Esophagus squamous epithelium (tissue), 4 donors: ENCODE results near the gene TEAD1.

Source experiments
- POLR2A ChIP-seq, 4 donors: fragments of 450-650 bp; IDR thresholded peaks; one replicate each; pipeline ENCODE4 v1.6.1; 2017; ENCODE audit warnings: antibody characterized with exemption in 4 of 4, mild to moderate bottlenecking in 4 of 4, moderate library complexity in 3 of 4
- TF ChIP-seq, protein P1 (sequence below), 6 experiments: fragments of 450-650 bp in 4 of 6; fragments of 200-600 bp in 2 of 6; sonication (generic) in 2 of 6; IDR thresholded peaks; one replicate each; pipeline ENCODE4 v1.5.1; 2016 to 2019; ENCODE audit warnings: antibody characterized with exemption in 6 of 6, mild to moderate bottlenecking in 4 of 6, moderate library complexity in 4 of 6

DNA sequence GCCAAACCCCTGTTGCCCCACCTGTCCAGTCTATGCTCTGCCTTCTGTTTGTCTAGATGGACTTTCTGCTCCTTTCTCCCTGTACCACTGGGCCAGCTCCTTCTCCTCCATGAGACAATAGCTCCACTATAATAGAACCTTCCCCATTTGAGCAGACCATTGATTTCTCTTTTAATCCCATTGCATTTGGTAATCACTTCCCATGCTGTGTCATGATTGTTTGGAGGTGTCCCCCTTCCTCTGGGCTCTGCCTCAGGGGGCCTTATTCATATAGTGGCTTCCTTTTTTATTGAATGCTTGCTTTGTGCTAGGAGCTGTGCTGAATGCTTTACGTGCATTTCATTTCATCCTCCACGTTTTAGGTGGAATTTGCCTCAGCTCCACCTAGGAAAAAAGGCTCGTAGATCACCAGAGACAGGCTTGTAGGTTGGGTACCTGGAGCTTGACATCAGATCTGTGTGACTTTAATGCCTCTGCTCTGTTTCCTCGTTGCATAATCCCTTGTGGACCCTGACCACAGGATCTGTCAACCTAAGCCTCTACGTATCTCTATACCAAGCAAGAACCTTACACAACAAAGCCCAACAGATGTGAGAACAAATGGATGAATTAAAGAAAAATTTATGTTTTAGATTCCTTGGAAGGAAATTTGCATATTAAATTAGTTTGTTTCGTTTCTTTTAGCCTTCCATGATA lies 228.7 kb downstream of the TEAD1 start:
- TF ChIP-seq, protein P1, sequence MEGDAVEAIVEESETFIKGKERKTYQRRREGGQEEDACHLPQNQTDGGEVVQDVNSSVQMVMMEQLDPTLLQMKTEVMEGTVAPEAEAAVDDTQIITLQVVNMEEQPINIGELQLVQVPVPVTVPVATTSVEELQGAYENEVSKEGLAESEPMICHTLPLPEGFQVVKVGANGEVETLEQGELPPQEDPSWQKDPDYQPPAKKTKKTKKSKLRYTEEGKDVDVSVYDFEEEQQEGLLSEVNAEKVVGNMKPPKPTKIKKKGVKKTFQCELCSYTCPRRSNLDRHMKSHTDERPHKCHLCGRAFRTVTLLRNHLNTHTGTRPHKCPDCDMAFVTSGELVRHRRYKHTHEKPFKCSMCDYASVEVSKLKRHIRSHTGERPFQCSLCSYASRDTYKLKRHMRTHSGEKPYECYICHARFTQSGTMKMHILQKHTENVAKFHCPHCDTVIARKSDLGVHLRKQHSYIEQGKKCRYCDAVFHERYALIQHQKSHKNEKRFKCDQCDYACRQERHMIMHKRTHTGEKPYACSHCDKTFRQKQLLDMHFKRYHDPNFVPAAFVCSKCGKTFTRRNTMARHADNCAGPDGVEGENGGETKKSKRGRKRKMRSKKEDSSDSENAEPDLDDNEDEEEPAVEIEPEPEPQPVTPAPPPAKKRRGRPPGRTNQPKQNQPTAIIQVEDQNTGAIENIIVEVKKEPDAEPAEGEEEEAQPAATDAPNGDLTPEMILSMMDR (IDR thresholded peaks at IDR 0.05): no peak
- no peak for TF ChIP-seq POLR2A (IDR thresholded peaks at IDR 0.05)
